Mucosa of descending colon (tissue), 3 donors: ENCODE results near the gene HMGXB3. TPM values are rescaled to one million over a fixed set of nuclear protein-coding genes. Genes with fewer than 3 reads are reported as not detected.

Source experiments
- ATAC-seq: fragments of 200-7000 bp; cut with Tn5 transposase; one replicate; pipeline ENCODE4 v1.9.1; 2020; ENCODE audit warnings: mild to moderate bottlenecking, moderate library complexity
- DNase-seq, 3 donors: peaks; one replicate each; pipeline ENCODE4 v3.0.0-alpha.2; 2020
- H3K36me3 ChIP-seq: fragments of 200-600 bp; one replicate; pipeline ENCODE4 v1.8.0; 2021; ENCODE audit warnings: low read depth, mild to moderate bottlenecking
- H3K4me1 ChIP-seq: fragments of 200-600 bp; one replicate; pipeline ENCODE4 v1.8.0; 2021; ENCODE audit warnings: low read depth, mild to moderate bottlenecking
- H3K4me3 ChIP-seq: fragments of 200-600 bp; one replicate; pipeline ENCODE4 v1.8.0; 2021; ENCODE audit warnings: mild to moderate bottlenecking
- H3K9me3 ChIP-seq: fragments of 200-600 bp; one replicate; pipeline ENCODE4 v1.8.0; 2021; ENCODE audit warnings: mild to moderate bottlenecking
- intact Hi-C, 2 donors: fragments of 100-400 bp; cut with DNase I in 1 of 2; cut with micrococcal nuclease in 1 of 2; formaldehyde crosslinking; loops; one replicate each; pipeline versions ENCODE4 v1.11.0 to v1.11.1; 2022; cut with DNase I, micrococcal nuclease
- total RNA-seq, 3 donors: library from RNA; stranded (reverse); fragmentation: NEBNext Ultra II Directional in 2 of 3; extraction: Animal tissue kit (Norgen Biotek cat#: 25700) in 2 of 3; gene quantifications; one replicate each; pipeline versions ENCODE4 v1.2.1 to v1.2.4, GENCODE V29; 2021 to 2023
- TF ChIP-seq, protein P1 (sequence below): fragments of 200-600 bp; IDR thresholded peaks from one replicate; pipeline ENCODE4 v1.8.0; 2022; ENCODE audit warnings: antibody characterized with exemption, mild to moderate bottlenecking
- donor health status: DM: no; HTN: no; CAD: no; lungs with moderate emphysema.
- donor health status: DM: no; HTN: no; CAD: no.
- donor health status: DM: no; HTN: yes; CAD: no.

HMGXB3 gene
- total RNA-seq, 3 donors from 2014 or later: 25.7 to 37.5 (median 31.2) TPM

DNA sequence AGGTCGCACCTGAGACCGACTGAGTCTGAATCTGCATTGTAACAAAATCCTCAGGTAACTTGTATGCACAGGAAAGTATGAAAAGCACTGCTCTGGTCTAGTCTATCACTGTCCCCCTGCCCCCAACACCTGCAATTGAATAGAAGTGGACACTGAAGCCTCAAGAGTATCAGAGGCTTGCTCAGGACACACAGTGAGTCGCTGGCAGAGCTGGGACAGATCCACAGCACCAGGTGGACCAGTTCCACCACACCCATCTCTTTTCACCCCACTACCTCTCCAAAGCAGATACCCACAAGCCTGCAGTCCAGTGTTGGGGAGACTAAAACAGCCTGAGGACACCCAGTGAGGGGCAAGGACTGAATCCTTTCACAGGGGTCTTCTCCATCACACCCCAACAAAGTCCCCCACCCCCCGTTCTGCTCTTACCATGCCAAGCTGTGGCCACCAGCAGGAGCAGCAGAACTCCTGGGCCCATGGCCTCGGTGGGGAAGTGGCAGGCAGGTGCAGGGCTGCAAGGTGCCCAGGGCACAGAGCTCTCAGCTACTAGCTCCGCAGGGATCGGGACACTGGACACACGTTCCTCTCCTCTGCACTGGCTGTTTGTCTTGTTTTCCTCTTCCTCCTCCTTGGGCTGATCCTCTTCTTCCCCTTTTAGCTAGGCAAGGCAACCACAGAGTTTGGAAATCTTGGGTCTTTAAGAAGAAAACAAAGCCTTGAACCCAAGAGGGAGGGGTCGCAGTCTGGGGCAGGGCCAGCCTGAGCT, 85.6 kb downstream of the HMGXB3 start, which contains the start of gene CSF1R:
Gene CSF1R (minus strand): TSS at position 605 of the 766 bp plus-strand sequence. CDS start 127 bp downstream, at position 478.
- Histone ChIP-seq H3K4me3 (no peak within 1 kb of the TSS), H3K4me1 (no peaks in the 10 kb centered on the region), H3K36me3 (no peaks in the 10 kb centered on the region), H3K9me3 (no peaks in the 10 kb centered on the region)
- intact Hi-C loops: no loop called here
- TF ChIP-seq, protein P1, sequence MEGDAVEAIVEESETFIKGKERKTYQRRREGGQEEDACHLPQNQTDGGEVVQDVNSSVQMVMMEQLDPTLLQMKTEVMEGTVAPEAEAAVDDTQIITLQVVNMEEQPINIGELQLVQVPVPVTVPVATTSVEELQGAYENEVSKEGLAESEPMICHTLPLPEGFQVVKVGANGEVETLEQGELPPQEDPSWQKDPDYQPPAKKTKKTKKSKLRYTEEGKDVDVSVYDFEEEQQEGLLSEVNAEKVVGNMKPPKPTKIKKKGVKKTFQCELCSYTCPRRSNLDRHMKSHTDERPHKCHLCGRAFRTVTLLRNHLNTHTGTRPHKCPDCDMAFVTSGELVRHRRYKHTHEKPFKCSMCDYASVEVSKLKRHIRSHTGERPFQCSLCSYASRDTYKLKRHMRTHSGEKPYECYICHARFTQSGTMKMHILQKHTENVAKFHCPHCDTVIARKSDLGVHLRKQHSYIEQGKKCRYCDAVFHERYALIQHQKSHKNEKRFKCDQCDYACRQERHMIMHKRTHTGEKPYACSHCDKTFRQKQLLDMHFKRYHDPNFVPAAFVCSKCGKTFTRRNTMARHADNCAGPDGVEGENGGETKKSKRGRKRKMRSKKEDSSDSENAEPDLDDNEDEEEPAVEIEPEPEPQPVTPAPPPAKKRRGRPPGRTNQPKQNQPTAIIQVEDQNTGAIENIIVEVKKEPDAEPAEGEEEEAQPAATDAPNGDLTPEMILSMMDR: no peak
- ATAC-seq (no peak), DNase-seq (no peak)

GRCh38 chr5:150092159-150092787, 91.7 kb downstream of the HMGXB3 start:
- intact Hi-C loops: no loop called here
- DNase-seq (no peak), ATAC-seq (no peak)
- no peaks in the 10 kb centered on the region for H3K36me3 ChIP-seq
- peaks cover 5% of the 10 kb centered on the region for H3K4me1 ChIP-seq
- TF ChIP-seq, protein P1: no peak
- H3K4me3 ChIP-seq: no peak overlapping the region
- H3K9me3 ChIP-seq: no peaks in the 10 kb centered on the region

DNA sequence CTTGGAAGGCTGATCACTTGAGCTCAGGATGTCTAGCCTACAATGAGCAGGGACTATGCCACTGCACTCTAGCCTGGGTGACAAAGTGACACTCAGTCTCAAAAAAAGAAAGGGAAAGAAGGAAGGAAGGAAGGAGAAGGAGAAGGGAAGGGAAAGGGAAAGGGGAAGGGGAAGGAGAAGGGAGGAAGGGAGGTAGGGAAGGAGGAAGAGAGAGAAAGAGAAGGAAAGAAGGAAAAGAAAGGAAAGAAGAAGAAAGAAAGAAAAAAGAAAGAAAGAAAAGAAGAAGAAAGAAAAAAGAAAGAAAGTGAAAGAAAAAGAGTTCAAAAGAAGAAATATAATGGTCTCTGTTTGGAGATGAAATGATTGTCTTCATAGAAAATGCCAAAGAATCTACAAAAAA, 96.6 kb downstream of the HMGXB3 start:
- H3K9me3 ChIP-seq: no peaks in the 10 kb centered on the region
- intact Hi-C loops: no loop called here

GRCh38 chr5:150101023-150101422, 100.5 kb downstream of the HMGXB3 start:
- ATAC-seq: no peak
- peaks cover 2% of the 10 kb centered on the region for H3K4me1 ChIP-seq
- intact Hi-C loops: no loop called here
- no peak for DNase-seq
- no peaks in the 10 kb centered on the region for H3K9me3 ChIP-seq
- TF ChIP-seq, protein P1: no peak
- H3K4me3 ChIP-seq: no peak overlapping the region
- no peaks in the 10 kb centered on the region for H3K36me3 ChIP-seq

More for the DNA sequence above, 96.6 kb downstream of the HMGXB3 start:
- Histone ChIP-seq H3K36me3 (no peaks in the 10 kb centered on the region), H3K4me1 (peaks cover under 1% of the 10 kb centered on the region), H3K4me3 (no peak overlapping the region)
- TF ChIP-seq, protein P1: no peak
- ATAC-seq (no peak), DNase-seq (no peak)

Other genes starting within 250 kb of the HMGXB3 start
- 1 to 10 TPM; 1.6 to 7.3 (median 3.4) TPM for gene PDE6A, start 55.9 kb upstream of the HMGXB3 start, total RNA-seq
- gene SLC26A2, start 40.0 kb upstream of the HMGXB3 start, total RNA-seq: 1,000 to 10,000 TPM in 1 of 3 donors, 100 to 1,000 TPM in 2; 562 to 1,399 (median 853) TPM
- gene TIGD6, start 85 bp upstream of the HMGXB3 start, total RNA-seq: 1 to 10 TPM; 3.0 to 4.3 (median 4.2) TPM
- gene CSF1R, start 85.8 kb downstream of the HMGXB3 start, total RNA-seq: 10 to 100 TPM in 2 of 3 donors, 1 to 10 TPM in 1; 9.0 to 39.0 (median 20.4) TPM
- 10 to 100 TPM; 13.9 to 61.5 (median 27.1) TPM for gene PDGFRB, start 155.1 kb downstream of the HMGXB3 start, total RNA-seq
- gene CDX1, start 166.0 kb downstream of the HMGXB3 start, total RNA-seq: 100 to 1,000 TPM; 140 to 306 (median 302) TPM
- gene SLC6A7, start 189.3 kb downstream of the HMGXB3 start, total RNA-seq: 10 to 100 TPM; 15.2 to 26.4 (median 18.9) TPM